GM12878 (cell line): ENCODE results near the gene CTCFL. TPM values are rescaled to one million over a fixed set of nuclear protein-coding genes. Genes with fewer than 3 reads are reported as not detected.

Source experiments
- ATAC-seq: fragments of 200-7000 bp; cut with Tn5 transposase; 3 replicates; pipeline ENCODE4 v1.9.1; 2020; ENCODE audit warnings: mild to moderate bottlenecking, moderate library complexity
- BruUV-seq: library from RNA; stranded (reverse); fragments of 400-500 nt; replicated peaks from 2 replicates; lab custom pipeline; 2021; lab: Mats Ljungman, UMichigan
- CTCF ChIA-PET: fragments of 300-600 bp; sonication (Branson Sonifier 250); formaldehyde crosslinking; extraction: SDS; loops from one replicate; lab custom pipeline; 2021; ENCODE audit warnings: inconsistent platforms; lab: Yijun Ruan, JAX
- POLR2A ChIA-PET: fragments of 350-600 bp; formaldehyde crosslinking; extraction: SDS; loops from one replicate; lab custom pipeline; 2021; ENCODE audit warnings: inconsistent platforms; lab: Charles Lee
- RAD21 ChIA-PET: fragments of 300-600 bp; sonication (Branson Sonifier 250); formaldehyde crosslinking; loops from one replicate; lab custom pipeline; 2023; ENCODE audit warnings: antibody characterized with exemption; ENCODE audit not compliant: unreplicated experiment; lab: Charles Lee
- SMC1A ChIA-PET: fragments of 300-600 bp; sonication (Branson Sonifier 250); formaldehyde crosslinking; loops from one replicate; lab custom pipeline; 2023; ENCODE audit not compliant: unreplicated experiment, uncharacterized antibody; lab: Charles Lee
- DNase-seq: peaks from one replicate; pipeline ENCODE4 v3.0.0-alpha.2; 2011; ENCODE audit warnings: low read depth, low spot score
- FAIRE-seq: peaks from 3 replicates; lab custom pipeline; 2011; peaks lifted over from hg19 to GRCh38; lab: Jason Lieb, UNC
- H2AFZ ChIP-seq: 2 replicates; pipeline ENCODE4 v1.6.0; 2011; ENCODE audit warnings: low read depth, low read length, control low read depth; ENCODE audit not compliant: control insufficient read depth
- H3K27ac ChIP-seq: 2 replicates; pipeline ENCODE4 v1.5.1; 2011; ENCODE audit warnings: control low read depth; ENCODE audit not compliant: control insufficient read depth, insufficient read depth
- H3K27me3 ChIP-seq, 2 experiments: replicated peaks in 1 of 2; 2 replicates each; pipeline versions ENCODE4 v1.6.0 to v1.6.1; 2011; ENCODE audit warnings: low read length in 1 of 2; ENCODE audit not compliant: control insufficient read depth in 2 of 2, insufficient read depth in 2 of 2
- H3K36me3 ChIP-seq, 2 experiments: 2 replicates each; pipeline ENCODE4 v1.5.1; 2011; ENCODE audit warnings: low read length in 1 of 2; ENCODE audit not compliant: control insufficient read depth in 2 of 2, insufficient read depth in 2 of 2
- H3K4me1 ChIP-seq: 2 replicates; pipeline ENCODE4 v1.6.1; 2011; ENCODE audit warnings: mild to moderate bottlenecking, low read length, moderate library complexity, mixed read lengths; ENCODE audit not compliant: control insufficient read depth, insufficient read depth
- H3K4me2 ChIP-seq: 2 replicates; pipeline ENCODE4 v1.6.0; 2011; ENCODE audit warnings: control low read depth; ENCODE audit not compliant: control insufficient read depth, insufficient read depth
- H3K4me3 ChIP-seq: fragments of 200-600 bp; sonication (generic); 2 replicates; pipeline ENCODE4 v1.5.1; 2016
- H3K79me2 ChIP-seq: 2 replicates; pipeline ENCODE4 v1.6.0; 2011; ENCODE audit warnings: low read length; ENCODE audit not compliant: control insufficient read depth, insufficient read depth
- H3K9ac ChIP-seq: 2 replicates; pipeline ENCODE4 v1.8.0; 2011; ENCODE audit warnings: low read length, control low read depth, mixed read lengths; ENCODE audit not compliant: control insufficient read depth, insufficient read depth
- H3K9me3 ChIP-seq: replicated peaks from 3 replicates; pipeline ENCODE4 v1.5.1; 2011; ENCODE audit warnings: mild to moderate bottlenecking, low read length; ENCODE audit not compliant: control insufficient read depth, insufficient read depth
- H4K20me1 ChIP-seq: 2 replicates; pipeline ENCODE4 v1.6.0; 2011; ENCODE audit not compliant: control insufficient read depth, insufficient read depth
- ASH2L ChIP-seq: fragments of 300-600, 200-600 bp; sonication (generic); IDR thresholded peaks from 2 replicates; pipeline ENCODE4 v1.6.1; 2017; ENCODE audit warnings: low read depth, mild to moderate bottlenecking, borderline replicate concordance
- BHLHE40 ChIP-seq, 2 experiments: fragments of 450-650 bp in 1 of 2; IDR thresholded peaks; 2 replicates each; pipeline ENCODE4 v1.6.1; 2011 to 2017; ENCODE audit warnings: low read depth in 2 of 2, borderline replicate concordance in 1 of 2, improper control_type of control experiment in 1 of 2, low read length in 1 of 2, mild to moderate bottlenecking in 1 of 2
- ESRRA ChIP-seq: IDR thresholded peaks from 2 replicates; pipeline ENCODE4 v1.6.1; 2012; ENCODE audit warnings: mild to moderate bottlenecking, low read length, improper control_type of control experiment
- FOXK2 ChIP-seq: fragments of 450-650 bp; IDR thresholded peaks from 2 replicates; pipeline ENCODE4 v1.6.1; 2017; ENCODE audit warnings: mild to moderate bottlenecking, moderate library complexity
- IKZF1 ChIP-seq: fragments of 450-650 bp; conservative IDR thresholded peaks from 2 replicates; pipeline ENCODE4 v1.6.1; 2017; ENCODE audit warnings: antibody characterized with exemption, mild to moderate bottlenecking
- MTA3 ChIP-seq: IDR thresholded peaks from 2 replicates; pipeline ENCODE4 v1.6.1; 2012; ENCODE audit warnings: low read length, inconsistent platforms, borderline replicate concordance
- NR2C1 ChIP-seq: fragments of 450-650 bp; IDR thresholded peaks from 2 replicates; pipeline ENCODE4 v1.6.1; 2017; ENCODE audit warnings: antibody characterized with exemption, mild to moderate bottlenecking, moderate library complexity
- STAT3 ChIP-seq: IDR thresholded peaks from 2 replicates; pipeline ENCODE4 v1.6.1; 2011; ENCODE audit warnings: low read depth, low read length, improper control_type of control experiment
- YY1 ChIP-seq: IDR thresholded peaks from 2 replicates; pipeline ENCODE4 v1.6.1; 2011; ENCODE audit warnings: low read depth, mild to moderate bottlenecking, low read length
- ZNF207 ChIP-seq: fragments of 450-650 bp; IDR thresholded peaks from 2 replicates; pipeline ENCODE4 v1.6.1; 2014; ENCODE audit warnings: antibody characterized with exemption, mild to moderate bottlenecking, borderline replicate concordance
- WGBS: methylation state at CpG from one replicate; pipeline ENCODE4 v1.1.6; 2016; ENCODE audit warnings: low lambda C conversion rate; ENCODE audit not compliant: insufficient replicate concordance, insufficient coverage; ENCODE audit errors: missing lambda C conversion rate; 5-methylcytosine and 5-hydroxymethylcytosine counted together
- in situ Hi-C: fragments of 300-500 bp; cut with MboI; formaldehyde crosslinking; loops from 9 replicates; pipeline ENCODE4 v1.14.3; 2018; ENCODE audit warnings: mixed read lengths
- intact Hi-C: fragments of 100-400 bp; cut with micrococcal nuclease; formaldehyde crosslinking; loops from one replicate; pipeline ENCODE4 v1.14.2; 2022; ENCODE audit not compliant: unreplicated experiment
- polyA plus RNA-seq, 11 experiments: library from polyadenylated mRNA; depleted of rRNA in 4 of 11; unstranded in 6 of 11; stranded (reverse) in 5 of 11; fragments of >200 nt; fragmentation: Nextera tagmentation in 4 of 11; fragmentation: Illumina TruSeq in 1 of 11; extraction: Ambion mirVana in 4 of 11; extraction: Trizol in 1 of 11; gene quantifications; 1 replicate in 1 of 11; 2 replicates in 10 of 11; pipeline versions ENCODE4 v1.2.1 to v1.2.3, GENCODE V29; 2011 to 2016; ENCODE audit warnings: inconsistent platforms in 2 of 11, missing spikeins in 2 of 11, low read depth in 1 of 11
- total RNA-seq, 4 experiments: library from RNA; depleted of rRNA in 3 of 4; stranded (reverse); fragments of >200 nt in 3 of 4; fragmentation: Illumina TruSeq in 1 of 4; extraction: Trizol in 1 of 4; gene quantifications; 2 replicates each; pipeline versions ENCODE4 v1.2.1 to v1.2.3, GENCODE V29; 2013 to 2021
- TF ChIP-seq, protein P1 (sequence below): IDR thresholded peaks from 2 replicates; pipeline ENCODE4 v1.6.1; 2012; ENCODE audit warnings: low read depth, low read length, improper control_type of control experiment
- TF ChIP-seq, protein P2 (sequence below): fragments of 450-650 bp; IDR thresholded peaks from 2 replicates; pipeline ENCODE4 v1.6.1; 2014; ENCODE audit warnings: mild to moderate bottlenecking
- TF ChIP-seq, protein P3 (sequence below): IDR thresholded peaks from 2 replicates; pipeline ENCODE4 v1.6.1; 2011; ENCODE audit warnings: low read depth, mild to moderate bottlenecking, low read length, moderate library complexity, borderline replicate concordance; ENCODE audit errors: extremely low read depth
- TF ChIP-seq, protein P4 (sequence below): fragments of 450-650 bp; formaldehyde crosslinking; IDR thresholded peaks from 2 replicates; pipeline ENCODE4 v1.4.0; 2022; ENCODE audit warnings: mild to moderate bottlenecking, moderate library complexity
- TF ChIP-seq, protein P5 (sequence below): fragments of 450-650 bp; IDR thresholded peaks from 2 replicates; pipeline ENCODE4 v1.6.1; 2017; ENCODE audit warnings: mild to moderate bottlenecking

The CTCFL gene
- total and polyA plus RNA-seq, 10 of the 15 experiments (the other 5 are each of a cell fraction or from before 2014, with no cell fraction given): 0.06 to 0.20 (median 0.11) TPM; not detected in 4

DNA sequence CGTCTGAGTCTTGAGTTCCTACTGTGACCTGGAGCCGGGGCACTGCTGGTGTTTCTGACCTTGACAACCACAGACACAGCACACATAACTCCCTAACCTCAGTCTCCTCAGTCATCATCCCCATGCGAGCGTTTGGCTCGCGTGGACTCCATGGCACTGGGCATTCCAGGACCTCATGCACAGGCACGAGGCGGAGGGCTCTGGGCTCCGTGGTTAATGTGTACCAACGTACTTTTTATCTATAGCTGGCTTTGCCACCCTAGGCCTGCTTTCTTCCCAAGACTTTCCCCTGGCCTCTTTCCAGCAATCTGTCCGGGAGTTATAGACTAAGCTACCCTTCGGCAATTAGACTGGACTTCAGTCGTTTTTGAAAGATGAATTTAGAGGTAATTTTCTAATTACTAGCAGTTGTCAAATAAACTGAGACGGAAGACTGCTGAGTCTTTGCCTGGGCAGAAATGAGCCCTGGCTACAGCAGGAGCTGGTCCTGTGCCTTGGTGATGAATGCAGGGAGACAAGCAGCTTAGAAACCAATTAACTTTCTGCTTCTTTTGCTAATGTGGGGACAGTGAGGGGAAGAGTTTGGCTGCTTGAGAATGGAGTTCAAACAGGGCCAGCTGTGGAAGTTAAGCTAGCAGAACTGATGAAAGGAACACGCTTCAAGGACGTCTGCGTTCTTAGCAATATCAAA lies 16.1 kb upstream of the CTCFL start:
- RAD21 ChIA-PET: no interaction called here
- CTCF ChIA-PET: interaction anchor here (1.0 to 1.4 kb wide), 3 partner anchors 9 to 113 kb away, joined by 3 to 4 read pairs (median 3); no protein-coding TSS in a partner anchor
- Histone ChIP-seq H3K9me3 (no peaks in the 10 kb centered on the region), H3K4me3 (no peak overlapping the region)
- no peak for DNase-seq
- intact Hi-C loops (no loop called here), in situ Hi-C loops (no loop called here)
- POLR2A ChIA-PET: no interaction called here
- TF ChIP-seq STAT3 (no peak), ESRRA (no peak), BHLHE40 (IDR thresholded peaks at IDR 0.05; ENCODE audit: borderline replicate concordance in 1 of 2, low read depth in 2 of 2, low read length in 1 of 2) (no peak), YY1 (no peak), FOXK2 (no peak), MTA3 (no peak), NR2C1 (no peak), ZNF207 (no peak), IKZF1 (no peak), ASH2L (no peak)
- TF ChIP-seq, protein P1, sequence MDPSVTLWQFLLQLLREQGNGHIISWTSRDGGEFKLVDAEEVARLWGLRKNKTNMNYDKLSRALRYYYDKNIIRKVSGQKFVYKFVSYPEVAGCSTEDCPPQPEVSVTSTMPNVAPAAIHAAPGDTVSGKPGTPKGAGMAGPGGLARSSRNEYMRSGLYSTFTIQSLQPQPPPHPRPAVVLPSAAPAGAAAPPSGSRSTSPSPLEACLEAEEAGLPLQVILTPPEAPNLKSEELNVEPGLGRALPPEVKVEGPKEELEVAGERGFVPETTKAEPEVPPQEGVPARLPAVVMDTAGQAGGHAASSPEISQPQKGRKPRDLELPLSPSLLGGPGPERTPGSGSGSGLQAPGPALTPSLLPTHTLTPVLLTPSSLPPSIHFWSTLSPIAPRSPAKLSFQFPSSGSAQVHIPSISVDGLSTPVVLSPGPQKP: no peak
- TF ChIP-seq, protein P2, sequence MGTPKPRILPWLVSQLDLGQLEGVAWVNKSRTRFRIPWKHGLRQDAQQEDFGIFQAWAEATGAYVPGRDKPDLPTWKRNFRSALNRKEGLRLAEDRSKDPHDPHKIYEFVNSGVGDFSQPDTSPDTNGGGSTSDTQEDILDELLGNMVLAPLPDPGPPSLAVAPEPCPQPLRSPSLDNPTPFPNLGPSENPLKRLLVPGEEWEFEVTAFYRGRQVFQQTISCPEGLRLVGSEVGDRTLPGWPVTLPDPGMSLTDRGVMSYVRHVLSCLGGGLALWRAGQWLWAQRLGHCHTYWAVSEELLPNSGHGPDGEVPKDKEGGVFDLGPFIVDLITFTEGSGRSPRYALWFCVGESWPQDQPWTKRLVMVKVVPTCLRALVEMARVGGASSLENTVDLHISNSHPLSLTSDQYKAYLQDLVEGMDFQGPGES: no peak
- TF ChIP-seq, protein P3, sequence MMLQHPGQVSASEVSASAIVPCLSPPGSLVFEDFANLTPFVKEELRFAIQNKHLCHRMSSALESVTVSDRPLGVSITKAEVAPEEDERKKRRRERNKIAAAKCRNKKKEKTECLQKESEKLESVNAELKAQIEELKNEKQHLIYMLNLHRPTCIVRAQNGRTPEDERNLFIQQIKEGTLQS: no peak
- TF ChIP-seq, protein P4, sequence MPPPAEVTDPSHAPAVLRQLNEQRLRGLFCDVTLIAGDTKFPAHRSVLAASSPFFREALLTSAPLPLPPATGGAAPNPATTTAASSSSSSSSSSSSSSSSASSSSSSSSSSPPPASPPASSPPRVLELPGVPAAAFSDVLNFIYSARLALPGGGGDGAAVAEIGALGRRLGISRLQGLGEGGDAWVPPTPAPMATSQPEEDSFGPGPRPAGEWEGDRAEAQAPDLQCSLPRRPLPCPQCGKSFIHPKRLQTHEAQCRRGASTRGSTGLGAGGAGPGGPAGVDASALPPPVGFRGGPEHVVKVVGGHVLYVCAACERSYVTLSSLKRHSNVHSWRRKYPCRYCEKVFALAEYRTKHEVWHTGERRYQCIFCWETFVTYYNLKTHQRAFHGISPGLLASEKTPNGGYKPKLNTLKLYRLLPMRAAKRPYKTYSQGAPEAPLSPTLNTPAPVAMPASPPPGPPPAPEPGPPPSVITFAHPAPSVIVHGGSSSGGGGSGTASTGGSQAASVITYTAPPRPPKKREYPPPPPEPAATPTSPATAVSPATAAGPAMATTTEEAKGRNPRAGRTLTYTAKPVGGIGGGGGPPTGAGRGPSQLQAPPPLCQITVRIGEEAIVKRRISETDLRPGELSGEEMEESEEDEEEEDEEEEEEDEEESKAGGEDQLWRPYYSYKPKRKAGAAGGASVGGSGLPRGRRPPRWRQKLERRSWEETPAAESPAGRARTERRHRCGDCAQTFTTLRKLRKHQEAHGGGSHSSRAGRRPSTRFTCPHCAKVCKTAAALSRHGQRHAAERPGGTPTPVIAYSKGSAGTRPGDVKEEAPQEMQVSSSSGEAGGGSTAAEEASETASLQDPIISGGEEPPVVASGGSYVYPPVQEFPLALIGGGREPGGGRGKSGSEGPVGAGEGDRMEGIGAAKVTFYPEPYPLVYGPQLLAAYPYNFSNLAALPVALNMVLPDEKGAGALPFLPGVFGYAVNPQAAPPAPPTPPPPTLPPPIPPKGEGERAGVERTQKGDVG (CRISPR knock-in tag): no peak
- TF ChIP-seq, protein P5, sequence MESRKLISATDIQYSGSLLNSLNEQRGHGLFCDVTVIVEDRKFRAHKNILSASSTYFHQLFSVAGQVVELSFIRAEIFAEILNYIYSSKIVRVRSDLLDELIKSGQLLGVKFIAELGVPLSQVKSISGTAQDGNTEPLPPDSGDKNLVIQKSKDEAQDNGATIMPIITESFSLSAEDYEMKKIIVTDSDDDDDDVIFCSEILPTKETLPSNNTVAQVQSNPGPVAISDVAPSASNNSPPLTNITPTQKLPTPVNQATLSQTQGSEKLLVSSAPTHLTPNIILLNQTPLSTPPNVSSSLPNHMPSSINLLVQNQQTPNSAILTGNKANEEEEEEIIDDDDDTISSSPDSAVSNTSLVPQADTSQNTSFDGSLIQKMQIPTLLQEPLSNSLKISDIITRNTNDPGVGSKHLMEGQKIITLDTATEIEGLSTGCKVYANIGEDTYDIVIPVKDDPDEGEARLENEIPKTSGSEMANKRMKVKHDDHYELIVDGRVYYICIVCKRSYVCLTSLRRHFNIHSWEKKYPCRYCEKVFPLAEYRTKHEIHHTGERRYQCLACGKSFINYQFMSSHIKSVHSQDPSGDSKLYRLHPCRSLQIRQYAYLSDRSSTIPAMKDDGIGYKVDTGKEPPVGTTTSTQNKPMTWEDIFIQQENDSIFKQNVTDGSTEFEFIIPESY: no peak
- TF ChIP-seq, all 136 proteins: peak for 0
- H3K4me1 ChIP-seq: no peaks in the 10 kb centered on the region
- SMC1A ChIA-PET: interaction anchor here (0.6 to 0.9 kb wide), 2 partner anchors 13 to 27 kb away, joined by 3 read pairs; no protein-coding TSS in a partner anchor
- no peak overlapping the region for H3K9ac ChIP-seq
- no peak for FAIRE-seq
- no peaks in the 10 kb centered on the region for H3K36me3 ChIP-seq
- WGBS: 34% methylated on average over 17 of the region's 17 CpGs
- peaks cover 0 to 5% of the 10 kb centered on the region in 2 experiments for H3K27me3 ChIP-seq
- H3K27ac ChIP-seq: no peak overlapping the region
- no peaks in the 10 kb centered on the region for H4K20me1 ChIP-seq
- H2AFZ ChIP-seq: no peak overlapping the region
- no peaks in the 10 kb centered on the region for H3K79me2 ChIP-seq
- no TSS peak for BruUV-seq
- no peak for ATAC-seq
- H3K4me2 ChIP-seq: no peak overlapping the region
